A549 (cell line): ENCODE results near the gene AP5B1.

Source experiments
- BHLHE40 ChIP-seq: IDR thresholded peaks from 2 replicates; pipeline ENCODE4 v1.6.1; 2012; ENCODE audit warnings: low read depth, low read length, inconsistent platforms
- CTCF ChIP-seq: fragments of >200 bp; sonication (Bioruptor Twin); formaldehyde crosslinking; IDR thresholded peaks from 3 replicates; pipeline ENCODE4 v1.5.1; 2016
- EP300 ChIP-seq, 2 experiments: fragments of >200 bp; sonication (Bioruptor Twin); formaldehyde crosslinking; IDR thresholded peaks; 2 replicates in 1 of 2; 3 replicates in 1 of 2; pipeline ENCODE4 v1.6.1; 2016 to 2017
- ESRRA ChIP-seq: fragments of 150-350 bp; IDR thresholded peaks from 2 replicates; pipeline ENCODE4 v1.6.1; 2014; ENCODE audit warnings: mild to moderate bottlenecking, low read length, borderline replicate concordance
- MAFK ChIP-seq: fragments of 450-650 bp; IDR thresholded peaks from 2 replicates; pipeline ENCODE4 v1.6.1; 2014; ENCODE audit not compliant: partially characterized antibody
- PHF8 ChIP-seq: fragments of 200-600 bp; sonication (generic); IDR thresholded peaks from 2 replicates; pipeline ENCODE4 v1.6.1; 2016; ENCODE audit warnings: low read depth, mild to moderate bottlenecking, antibody characterized with exemption, moderate library complexity, borderline replicate concordance
- RNF2 ChIP-seq: fragments of 200-600 bp; sonication (generic); IDR thresholded peaks from 2 replicates; pipeline ENCODE4 v1.6.1; 2016; ENCODE audit warnings: low read depth, mild to moderate bottlenecking, antibody characterized with exemption, moderate library complexity, borderline replicate concordance

DNA sequence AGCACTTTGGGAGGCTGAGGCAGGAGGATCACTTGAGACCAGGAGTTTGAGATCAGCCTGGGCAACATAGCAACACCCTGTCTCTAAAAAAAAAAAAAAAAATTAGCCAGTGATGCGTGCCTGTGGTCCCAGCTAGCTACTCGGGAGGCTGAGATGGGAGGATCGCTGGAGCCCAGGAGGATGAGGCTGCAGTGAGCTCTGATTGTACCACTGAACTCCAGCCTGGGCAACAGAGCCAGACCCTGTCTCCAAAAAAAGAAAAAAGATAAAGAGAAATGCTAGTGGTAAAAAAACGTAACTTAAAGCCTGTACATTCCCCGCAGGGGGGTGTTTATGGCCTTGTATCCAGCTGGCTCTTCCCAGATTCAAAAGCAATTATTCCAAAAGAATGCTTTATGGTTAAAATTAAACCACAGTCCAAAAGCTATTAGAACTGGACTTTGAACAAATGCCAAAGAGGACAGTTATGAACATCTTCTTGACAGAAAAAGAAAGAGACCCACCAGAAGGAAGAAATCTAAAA lies 36.6 kb upstream of the AP5B1 start:
- no peak for TF ChIP-seq CTCF
- no peak for TF ChIP-seq RNF2
- no peak; the same call in 1 of the 2 replicates for TF ChIP-seq PHF8
- TF ChIP-seq MAFK: no peak
- no peak for TF ChIP-seq EP300 (IDR thresholded peaks at IDR 0.05)
- no peak for TF ChIP-seq ESRRA
- no peak for TF ChIP-seq BHLHE40
